Measurements from ENCODE around the gene ZDHHC18. TPM values are rescaled to one million over a fixed set of nuclear protein-coding genes. Genes with fewer than 3 reads are reported as not detected.
"Not testable (repeated sequence)": the region's sequence is repeated elsewhere in the genome, so short reads cannot be mapped to it uniquely, and the experiment has no call there.

Gene ZDHHC18
- polyA plus RNA-seq, 1 donor: 16.2 TPM

- H3K9me3 ChIP-seq (ENCODE audit: control insufficient read depth, low read depth, low read length): no peaks in the 10 kb centered on the region
- H3K4me1 ChIP-seq (ENCODE audit: control insufficient read depth, insufficient read depth, low read length): peaks cover 4% of the 10 kb centered on the region
- WGBS (ENCODE audit: insufficient coverage, low lambda C conversion rate): no CpG with 5 or more reads among the region's 16 CpGs
- no peak for DNase-seq
- no peaks in the 10 kb centered on the region for H3K27me3 ChIP-seq (ENCODE audit: control insufficient read depth, insufficient read depth, low read length)
- no peak overlapping the region for H3K4me3 ChIP-seq (ENCODE audit: low read length)
- peaks cover 39% of the 10 kb centered on the region for H3K36me3 ChIP-seq (ENCODE audit: control insufficient read depth, insufficient read depth, low read length)
- no peak overlapping the region for H3K27ac ChIP-seq (ENCODE audit: low read length)
Measured at GRCh38 chr1:26832249-26832960, 5.9 kb downstream of the ZDHHC18 start.

- Histone ChIP-seq H3K4me3 (ENCODE audit: low read length) (no peak overlapping the region), H3K36me3 (ENCODE audit: control insufficient read depth, insufficient read depth, low read length) (peaks cover 45% of the 10 kb centered on the region), H3K27ac (ENCODE audit: low read length) (no peak overlapping the region), H3K4me1 (ENCODE audit: control insufficient read depth, insufficient read depth, low read length) (no peaks in the 10 kb centered on the region), H3K27me3 (ENCODE audit: control insufficient read depth, insufficient read depth, low read length) (no peaks in the 10 kb centered on the region), H3K9me3 (ENCODE audit: control insufficient read depth, low read depth, low read length) (no peaks in the 10 kb centered on the region)
- DNase-seq: peak in 1 of 2 donors; percentile 24
- WGBS (ENCODE audit: insufficient coverage, low lambda C conversion rate): no CpG with 5 or more reads among the region's 23 CpGs
Measured at GRCh38 chr1:26833432-26834405, 7.2 kb downstream of the ZDHHC18 start.

GRCh38 chr1:26837665-26838064, 11.2 kb downstream of the ZDHHC18 start:
- not testable (repeated sequence) for H3K27ac ChIP-seq (ENCODE audit: low read length); DNase-seq; H3K4me3 ChIP-seq (ENCODE audit: low read length); H3K4me1 ChIP-seq (ENCODE audit: control insufficient read depth, insufficient read depth, low read length); H3K9me3 ChIP-seq (ENCODE audit: control insufficient read depth, low read depth, low read length); H3K27me3 ChIP-seq (ENCODE audit: control insufficient read depth, insufficient read depth, low read length)
- H3K36me3 ChIP-seq (ENCODE audit: control insufficient read depth, insufficient read depth, low read length): peaks cover 57% of the 10 kb centered on the region
- no CpG with 5 or more reads among the region's 5 CpGs for WGBS (ENCODE audit: insufficient coverage, low lambda C conversion rate)

- Histone ChIP-seq H3K27ac (ENCODE audit: low read length) (no peak overlapping the region), H3K36me3 (ENCODE audit: control insufficient read depth, insufficient read depth, low read length) (peaks cover 51% of the 10 kb centered on the region), H3K4me3 (ENCODE audit: low read length) (no peak overlapping the region), H3K27me3 (ENCODE audit: control insufficient read depth, insufficient read depth, low read length) (no peaks in the 10 kb centered on the region), H3K9me3 (ENCODE audit: control insufficient read depth, low read depth, low read length) (no peaks in the 10 kb centered on the region), H3K4me1 (ENCODE audit: control insufficient read depth, insufficient read depth, low read length) (no peaks in the 10 kb centered on the region)
- no CpG with 5 or more reads among the region's 8 CpGs for WGBS (ENCODE audit: insufficient coverage, low lambda C conversion rate)
- DNase-seq: peak in 1 of 2 donors; percentile 11
Measured at GRCh38 chr1:26838474-26839338, 12.2 kb downstream of the ZDHHC18 start.

- Histone ChIP-seq H3K27ac (ENCODE audit: low read length) (no peak overlapping the region), H3K36me3 (ENCODE audit: control insufficient read depth, insufficient read depth, low read length) (peaks cover 46% of the 10 kb centered on the region), H3K9me3 (ENCODE audit: control insufficient read depth, low read depth, low read length) (no peaks in the 10 kb centered on the region), H3K4me3 (ENCODE audit: low read length) (no peak overlapping the region), H3K27me3 (ENCODE audit: control insufficient read depth, insufficient read depth, low read length) (no peaks in the 10 kb centered on the region), H3K4me1 (ENCODE audit: control insufficient read depth, insufficient read depth, low read length) (no peaks in the 10 kb centered on the region)
- WGBS (ENCODE audit: insufficient coverage, low lambda C conversion rate): no CpG with 5 or more reads among the region's 1 CpG
- no peak for DNase-seq
Measured at GRCh38 chr1:26839339-26839722, 12.8 kb downstream of the ZDHHC18 start.

GRCh38 chr1:26839779-26840178, 13.3 kb downstream of the ZDHHC18 start:
- H3K27ac ChIP-seq (ENCODE audit: low read length): no peak overlapping the region
- no CpG with 5 or more reads among the region's 6 CpGs for WGBS (ENCODE audit: insufficient coverage, low lambda C conversion rate)
- no peak for DNase-seq
- peaks cover 42% of the 10 kb centered on the region for H3K36me3 ChIP-seq (ENCODE audit: control insufficient read depth, insufficient read depth, low read length)
- H3K27me3 ChIP-seq (ENCODE audit: control insufficient read depth, insufficient read depth, low read length): no peaks in the 10 kb centered on the region
- no peaks in the 10 kb centered on the region for H3K4me1 ChIP-seq (ENCODE audit: control insufficient read depth, insufficient read depth, low read length)
- no peaks in the 10 kb centered on the region for H3K9me3 ChIP-seq (ENCODE audit: control insufficient read depth, low read depth, low read length)
- no peak overlapping the region for H3K4me3 ChIP-seq (ENCODE audit: low read length)

GRCh38 chr1:26844424-26845196, 18.1 kb downstream of the ZDHHC18 start:
- Histone ChIP-seq H3K4me3 (ENCODE audit: low read length) (no peak overlapping the region), H3K9me3 (ENCODE audit: control insufficient read depth, low read depth, low read length) (no peaks in the 10 kb centered on the region), H3K27ac (ENCODE audit: low read length) (no peak overlapping the region), H3K27me3 (ENCODE audit: control insufficient read depth, insufficient read depth, low read length) (no peaks in the 10 kb centered on the region), H3K36me3 (ENCODE audit: control insufficient read depth, insufficient read depth, low read length) (peaks cover 43% of the 10 kb centered on the region), H3K4me1 (ENCODE audit: control insufficient read depth, insufficient read depth, low read length) (peaks cover 13% of the 10 kb centered on the region)
- DNase-seq: no peak
- no CpG with 5 or more reads among the region's 13 CpGs for WGBS (ENCODE audit: insufficient coverage, low lambda C conversion rate)

GRCh38 chr1:26847826-26848225, 21.3 kb downstream of the ZDHHC18 start:
- H3K36me3 ChIP-seq (ENCODE audit: control insufficient read depth, insufficient read depth, low read length): peaks cover 52% of the 10 kb centered on the region
- WGBS (ENCODE audit: insufficient coverage, low lambda C conversion rate): no CpG with 5 or more reads among the region's 6 CpGs
- H3K27ac ChIP-seq (ENCODE audit: low read length); H3K4me3 ChIP-seq (ENCODE audit: low read length); DNase-seq; H3K27me3 ChIP-seq (ENCODE audit: control insufficient read depth, insufficient read depth, low read length); H3K9me3 ChIP-seq (ENCODE audit: control insufficient read depth, low read depth, low read length): not testable (repeated sequence)
- peaks cover 24% of the 10 kb centered on the region for H3K4me1 ChIP-seq (ENCODE audit: control insufficient read depth, insufficient read depth, low read length)

GRCh38 chr1:26848499-26848898, 22.0 kb downstream of the ZDHHC18 start:
- H3K36me3 ChIP-seq (ENCODE audit: control insufficient read depth, insufficient read depth, low read length): peaks cover 56% of the 10 kb centered on the region
- WGBS (ENCODE audit: insufficient coverage, low lambda C conversion rate): no CpG with 5 or more reads among the region's 10 CpGs

More at GRCh38 chr1:26848499-26848898, 22.0 kb downstream of the ZDHHC18 start:
- H3K27ac ChIP-seq (ENCODE audit: low read length): peak overlapping the region; percentile 84
- H3K4me1 ChIP-seq (ENCODE audit: control insufficient read depth, insufficient read depth, low read length): peaks cover 29% of the 10 kb centered on the region
- DNase-seq: no peak
- H3K9me3 ChIP-seq (ENCODE audit: control insufficient read depth, low read depth, low read length): no peaks in the 10 kb centered on the region
- no peaks in the 10 kb centered on the region for H3K27me3 ChIP-seq (ENCODE audit: control insufficient read depth, insufficient read depth, low read length)
- no peak overlapping the region for H3K4me3 ChIP-seq (ENCODE audit: low read length)

Measured in large intestine (tissue), 3 donors.